Measurements from ENCODE around the gene TACC3.

The TACC3 gene

GRCh38 chr4:1678244-1678643, 43.1 kb upstream of the TACC3 start:
- peaks cover 4% of the 10 kb centered on the region for H3K27me3 ChIP-seq (ENCODE audit: control insufficient read depth, low read length)
- no peak overlapping the region for H3K4me2 ChIP-seq (ENCODE audit: low read length)
- H3F3A ChIP-seq (ENCODE audit: control insufficient read depth, insufficient read depth), result peaks cover 5% of the 10 kb centered on the region
- H3K4me3 ChIP-seq (ENCODE audit: low read length), result no peak overlapping the region
- no peaks in the 10 kb centered on the region for H3K9me3 ChIP-seq (ENCODE audit: control insufficient read depth, insufficient read depth, low read length)
- no peaks in the 10 kb centered on the region for H3K9me2 ChIP-seq (replicated peaks; ENCODE audit: control insufficient read depth, low read length)
- TF ChIP-seq EZH2phosphoT487 (IDR thresholded peaks at IDR 0.05; ENCODE audit: borderline replicate concordance, low read length) (no peak), CTCF (IDR thresholded peaks at IDR 0.05; ENCODE audit: low read depth, low read length, poor library complexity, severe bottlenecking) (no peak)
- H3K4me1 ChIP-seq (ENCODE audit: control insufficient read depth, low read length), result peaks cover 4% of the 10 kb centered on the region
- no peak overlapping the region for H3K27ac ChIP-seq (ENCODE audit: low read depth, low read length)
- H3K36me3 ChIP-seq (ENCODE audit: control insufficient read depth, low read length), result no peaks in the 10 kb centered on the region
- H3K79me2 ChIP-seq (ENCODE audit: control insufficient read depth, low read length), result no peaks in the 10 kb centered on the region
- no peaks in the 10 kb centered on the region for H4K20me1 ChIP-seq (ENCODE audit: control insufficient read depth, insufficient read depth, low read depth, low read length)

DNA sequence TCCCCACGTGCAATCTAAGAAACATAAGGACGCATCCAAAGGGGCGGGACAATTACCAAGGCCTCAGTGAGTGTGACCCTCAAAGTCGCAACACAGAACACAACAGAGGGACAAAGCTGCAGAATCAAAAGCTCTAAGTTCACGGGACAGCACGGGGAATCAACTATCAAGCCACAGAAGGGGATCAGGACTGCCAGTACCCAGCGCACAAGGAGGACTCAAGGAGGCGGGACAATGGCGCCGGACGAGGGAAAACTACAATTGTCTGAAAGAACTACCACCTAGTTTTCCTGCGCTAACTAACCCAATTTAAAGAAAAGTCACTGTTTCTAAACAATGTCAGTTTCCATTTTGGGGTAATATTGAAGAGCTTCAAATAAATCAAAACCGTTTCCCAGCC, 38.5 kb upstream of the TACC3 start:
- no peak for TF ChIP-seq EZH2phosphoT487 (IDR thresholded peaks at IDR 0.05; ENCODE audit: borderline replicate concordance, low read length)
- TF ChIP-seq CTCF (IDR thresholded peaks at IDR 0.05; ENCODE audit: low read depth, low read length, poor library complexity, severe bottlenecking), result no peak
- H4K20me1 ChIP-seq (ENCODE audit: control insufficient read depth, insufficient read depth, low read depth, low read length), result no peaks in the 10 kb centered on the region
- no peaks in the 10 kb centered on the region for H3K79me2 ChIP-seq (ENCODE audit: control insufficient read depth, low read length)
- H3K27ac ChIP-seq (ENCODE audit: low read depth, low read length), result no peak overlapping the region
- peak overlapping the region; percentile 92 for H3K4me2 ChIP-seq (ENCODE audit: low read length)
- no peaks in the 10 kb centered on the region for H3K9me2 ChIP-seq (replicated peaks; ENCODE audit: control insufficient read depth, low read length)
- H3K36me3 ChIP-seq (ENCODE audit: control insufficient read depth, low read length), result no peaks in the 10 kb centered on the region
- H3F3A ChIP-seq (ENCODE audit: control insufficient read depth, insufficient read depth), result peaks cover 11% of the 10 kb centered on the region
- no peaks in the 10 kb centered on the region for H3K9me3 ChIP-seq (ENCODE audit: control insufficient read depth, insufficient read depth, low read length)
- peaks cover 20% of the 10 kb centered on the region for H3K4me1 ChIP-seq (ENCODE audit: control insufficient read depth, low read length)
- H3K27me3 ChIP-seq (ENCODE audit: control insufficient read depth, low read length), result peaks cover 11% of the 10 kb centered on the region
- peak overlapping the region; percentile 76; the same call in 1 of the 2 replicates for H3K4me3 ChIP-seq (ENCODE audit: low read length)

DNA sequence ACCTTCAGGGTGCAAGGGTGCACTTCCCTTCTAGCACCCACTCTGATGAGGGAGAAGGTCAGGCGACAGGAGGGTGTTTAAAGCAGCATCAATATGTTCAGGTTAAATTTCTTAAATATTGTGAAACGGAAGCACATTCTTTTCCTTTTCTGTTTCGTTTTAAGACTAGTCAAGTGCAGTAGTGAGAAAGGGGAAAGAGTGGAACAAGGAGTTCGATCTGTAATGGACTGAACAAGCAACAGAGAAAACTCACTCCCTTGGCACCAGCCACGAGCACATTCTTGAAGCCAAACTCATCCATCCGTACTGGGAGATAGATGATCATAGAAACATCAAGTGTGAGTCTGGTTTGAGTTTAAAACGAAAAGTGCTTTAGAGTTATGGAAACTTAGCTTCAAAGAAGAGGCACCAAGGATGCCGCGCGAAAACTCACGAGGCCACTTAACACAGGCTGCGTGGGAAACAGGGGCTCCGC, 38.0 kb upstream of the TACC3 start:
- Histone ChIP-seq H3K9me2 (replicated peaks; ENCODE audit: control insufficient read depth, low read length) (no peaks in the 10 kb centered on the region), H3K4me2 (ENCODE audit: low read length) (peak overlapping the region; percentile 92), H3K79me2 (ENCODE audit: control insufficient read depth, low read length) (no peaks in the 10 kb centered on the region), H3K9me3 (ENCODE audit: control insufficient read depth, insufficient read depth, low read length) (no peaks in the 10 kb centered on the region), H3K27me3 (ENCODE audit: control insufficient read depth, low read length) (peaks cover 11% of the 10 kb centered on the region), H4K20me1 (ENCODE audit: control insufficient read depth, insufficient read depth, low read depth, low read length) (no peaks in the 10 kb centered on the region), H3K36me3 (ENCODE audit: control insufficient read depth, low read length) (no peaks in the 10 kb centered on the region), H3K4me3 (ENCODE audit: low read length) (peak overlapping the region; percentile 76), H3F3A (ENCODE audit: control insufficient read depth, insufficient read depth) (peaks cover 11% of the 10 kb centered on the region), H3K27ac (ENCODE audit: low read depth, low read length) (no peak overlapping the region), H3K4me1 (ENCODE audit: control insufficient read depth, low read length) (peaks cover 20% of the 10 kb centered on the region)
- no peak for TF ChIP-seq EZH2phosphoT487 (IDR thresholded peaks at IDR 0.05; ENCODE audit: borderline replicate concordance, low read length)
- no peak for TF ChIP-seq CTCF (IDR thresholded peaks at IDR 0.05; ENCODE audit: low read depth, low read length, poor library complexity, severe bottlenecking)
